ENCODE results near the gene ZNF532. TPM values are rescaled to one million over a fixed set of nuclear protein-coding genes. Genes with fewer than 3 reads are reported as not detected.

The ZNF532 gene
- polyA plus RNA-seq, 1 donor (not counting 4 experiments of a cell fraction or from before 2014, with no cell fraction given), result 31.5 TPM

- dilution Hi-C loops (cut with MboI; ENCODE audit: extremely low pct_ligation_motif_present, low sequenced_read_pairs), result no loop called here
- Histone ChIP-seq H3K9ac (ENCODE audit: control insufficient read depth, extremely low read depth, insufficient read depth, low read length) (no peak overlapping the region), H3K4me2 (ENCODE audit: control insufficient read depth, extremely low read depth, insufficient read depth, low read depth, low read length) (no peak overlapping the region), H3K4me3 (ENCODE audit: control insufficient read depth in 2 of 3, extremely low read depth in 1 of 3, insufficient read depth in 2 of 3, low read depth in 1 of 3, low read length in 3 of 3) (no peak overlapping the region), H3K36me3 (ENCODE audit: control insufficient read depth in 2 of 2, extremely low read depth in 1 of 2, insufficient read depth in 2 of 2, low read length in 2 of 2) (no peaks in the 10 kb centered on the region), H3K4me1 (ENCODE audit: control insufficient read depth, extremely low read depth, insufficient read depth, low read length) (no peaks in the 10 kb centered on the region), H3K79me2 (ENCODE audit: control insufficient read depth, insufficient read depth, low read length) (no peaks in the 10 kb centered on the region), H3K9me3 (ENCODE audit: control insufficient read depth, low read depth, low read length) (no peaks in the 10 kb centered on the region), H3K27me3 (ENCODE audit: control insufficient read depth, extremely low read depth, insufficient read depth, low read length) (no peaks in the 10 kb centered on the region), H3K27ac (ENCODE audit: control insufficient read depth, insufficient read depth, low read length) (no peak overlapping the region), H3K9me1 (ENCODE audit: control insufficient read depth, extremely low read depth, insufficient read depth, low read length) (no peaks in the 10 kb centered on the region), H2AFZ (ENCODE audit: control insufficient read depth, low read length) (no peak overlapping the region), H4K20me1 (ENCODE audit: control insufficient read depth, extremely low read depth, insufficient read depth, low read length) (no peaks in the 10 kb centered on the region)
- no peak for FAIRE-seq
- TF ChIP-seq EZH2 (IDR thresholded peaks at IDR 0.05; ENCODE audit: low read length), result no peak
- TF ChIP-seq CTCF (optimal IDR thresholded peaks at IDR 0.05 in 1 of 3, IDR thresholded peaks at IDR 0.05 in 1 of 3, conservative IDR thresholded peaks at IDR 0.05 in 1 of 3; ENCODE audit: extremely low read depth in 1 of 3, insufficient read depth in 2 of 3, low read length in 3 of 3), result no peak
- no peak for DNase-seq (ENCODE audit: low read depth, low spot score)
Observed at GRCh38 chr18:59021500-59021899, 156.8 kb downstream of the ZNF532 start.

GRCh38 chr18:59022167-59022945 is 157.7 kb downstream of the ZNF532 start:
- no peaks in the 10 kb centered on the region for H3K36me3 ChIP-seq (ENCODE audit: control insufficient read depth in 2 of 2, extremely low read depth in 1 of 2, insufficient read depth in 2 of 2, low read length in 2 of 2)
- no peak overlapping the region for H2AFZ ChIP-seq (ENCODE audit: control insufficient read depth, low read length)
- H3K9me1 ChIP-seq (ENCODE audit: control insufficient read depth, extremely low read depth, insufficient read depth, low read length), result no peaks in the 10 kb centered on the region
- H3K4me2 ChIP-seq (ENCODE audit: control insufficient read depth, extremely low read depth, insufficient read depth, low read depth, low read length), result no peak overlapping the region
- H3K9me3 ChIP-seq (ENCODE audit: control insufficient read depth, low read depth, low read length), result no peaks in the 10 kb centered on the region
- no peak for TF ChIP-seq EZH2 (IDR thresholded peaks at IDR 0.05; ENCODE audit: low read length)
- no peak for TF ChIP-seq CTCF (optimal IDR thresholded peaks at IDR 0.05 in 1 of 3, IDR thresholded peaks at IDR 0.05 in 1 of 3, conservative IDR thresholded peaks at IDR 0.05 in 1 of 3; ENCODE audit: extremely low read depth in 1 of 3, insufficient read depth in 2 of 3, low read length in 3 of 3)
- no peaks in the 10 kb centered on the region for H3K79me2 ChIP-seq (ENCODE audit: control insufficient read depth, insufficient read depth, low read length)
- no peak overlapping the region for H3K9ac ChIP-seq (ENCODE audit: control insufficient read depth, extremely low read depth, insufficient read depth, low read length)
- no peaks in the 10 kb centered on the region for H4K20me1 ChIP-seq (ENCODE audit: control insufficient read depth, extremely low read depth, insufficient read depth, low read length)
- dilution Hi-C loops (cut with MboI; ENCODE audit: extremely low pct_ligation_motif_present, low sequenced_read_pairs), result no loop called here
- no peak overlapping the region for H3K4me3 ChIP-seq (ENCODE audit: control insufficient read depth in 2 of 3, extremely low read depth in 1 of 3, insufficient read depth in 2 of 3, low read depth in 1 of 3, low read length in 3 of 3)
- no peak overlapping the region for H3K27ac ChIP-seq (ENCODE audit: control insufficient read depth, insufficient read depth, low read length)
- FAIRE-seq, result no peak
- H3K4me1 ChIP-seq (ENCODE audit: control insufficient read depth, extremely low read depth, insufficient read depth, low read length), result no peaks in the 10 kb centered on the region
- no peaks in the 10 kb centered on the region for H3K27me3 ChIP-seq (ENCODE audit: control insufficient read depth, extremely low read depth, insufficient read depth, low read length)
- no peak for DNase-seq (ENCODE audit: low read depth, low spot score)

Measured in keratinocyte (primary cell).